ENCODE data around the gene DKC1.

The DKC1 gene

GRCh38 chrX:154793084-154793795 lies 30.6 kb downstream of the DKC1 start (continued):
- TF ChIP-seq, protein P1, sequence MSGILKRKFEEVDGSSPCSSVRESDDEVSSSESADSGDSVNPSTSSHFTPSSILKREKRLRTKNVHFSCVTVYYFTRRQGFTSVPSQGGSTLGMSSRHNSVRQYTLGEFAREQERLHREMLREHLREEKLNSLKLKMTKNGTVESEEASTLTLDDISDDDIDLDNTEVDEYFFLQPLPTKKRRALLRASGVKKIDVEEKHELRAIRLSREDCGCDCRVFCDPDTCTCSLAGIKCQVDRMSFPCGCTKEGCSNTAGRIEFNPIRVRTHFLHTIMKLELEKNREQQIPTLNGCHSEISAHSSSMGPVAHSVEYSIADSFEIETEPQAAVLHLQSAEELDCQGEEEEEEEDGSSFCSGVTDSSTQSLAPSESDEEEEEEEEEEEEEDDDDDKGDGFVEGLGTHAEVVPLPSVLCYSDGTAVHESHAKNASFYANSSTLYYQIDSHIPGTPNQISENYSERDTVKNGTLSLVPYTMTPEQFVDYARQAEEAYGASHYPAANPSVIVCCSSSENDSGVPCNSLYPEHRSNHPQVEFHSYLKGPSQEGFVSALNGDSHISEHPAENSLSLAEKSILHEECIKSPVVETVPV (CRISPR knock-in tag; IDR thresholded peaks at IDR 0.05), result no peak
- TF ChIP-seq TOX (CRISPR knock-in tag; IDR thresholded peaks at IDR 0.05; ENCODE audit: borderline replicate concordance) (no peak), ARNTL (CRISPR knock-in tag; IDR thresholded peaks at IDR 0.05; ENCODE audit: borderline replicate concordance, low read depth) (no peak), RARB (CRISPR knock-in tag; IDR thresholded peaks at IDR 0.05) (no peak)
- TF ChIP-seq, protein P2, sequence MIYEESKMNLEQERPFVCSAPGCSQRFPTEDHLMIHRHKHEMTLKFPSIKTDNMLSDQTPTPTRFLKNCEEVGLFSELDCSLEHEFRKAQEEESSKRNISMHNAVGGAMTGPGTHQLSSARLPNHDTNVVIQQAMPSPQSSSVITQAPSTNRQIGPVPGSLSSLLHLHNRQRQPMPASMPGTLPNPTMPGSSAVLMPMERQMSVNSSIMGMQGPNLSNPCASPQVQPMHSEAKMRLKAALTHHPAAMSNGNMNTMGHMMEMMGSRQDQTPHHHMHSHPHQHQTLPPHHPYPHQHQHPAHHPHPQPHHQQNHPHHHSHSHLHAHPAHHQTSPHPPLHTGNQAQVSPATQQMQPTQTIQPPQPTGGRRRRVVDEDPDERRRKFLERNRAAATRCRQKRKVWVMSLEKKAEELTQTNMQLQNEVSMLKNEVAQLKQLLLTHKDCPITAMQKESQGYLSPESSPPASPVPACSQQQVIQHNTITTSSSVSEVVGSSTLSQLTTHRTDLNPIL (CRISPR knock-in tag; IDR thresholded peaks at IDR 0.05; ENCODE audit: low read depth), result no peak

DNA sequence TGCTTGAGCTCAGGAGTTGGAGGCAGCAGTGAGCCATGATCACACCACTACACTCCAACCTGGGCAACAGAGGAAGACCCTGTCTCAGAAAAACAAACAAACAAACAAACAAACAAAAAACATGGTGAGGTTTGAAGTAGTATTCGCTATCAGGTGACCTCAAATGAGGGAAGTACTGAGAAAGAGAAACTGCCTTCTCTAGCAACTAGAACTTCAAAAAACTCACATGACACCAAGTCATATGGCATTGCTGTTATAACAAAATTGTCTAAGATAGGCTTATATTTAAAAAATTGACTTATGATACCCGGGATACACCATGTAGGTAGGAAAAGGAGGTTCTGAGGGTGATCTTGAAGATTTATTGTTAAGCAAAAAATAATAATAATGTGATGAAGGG lies 32.4 kb downstream of the DKC1 start:
- ATAC-seq, result no peak
- TF ChIP-seq OSR1 (CRISPR knock-in tag; IDR thresholded peaks at IDR 0.05) (no peak), ZC3H10 (CRISPR knock-in tag; IDR thresholded peaks at IDR 0.05) (no peak), ZFP3 (CRISPR knock-in tag; IDR thresholded peaks at IDR 0.05) (no peak), ARNTL (CRISPR knock-in tag; IDR thresholded peaks at IDR 0.05; ENCODE audit: borderline replicate concordance, low read depth) (no peak), TCF4 (CRISPR knock-in tag; IDR thresholded peaks at IDR 0.05; ENCODE audit: borderline replicate concordance) (no peak), RARB (CRISPR knock-in tag; IDR thresholded peaks at IDR 0.05) (no peak), TSHZ2 (CRISPR knock-in tag; IDR thresholded peaks at IDR 0.05) (no peak), ZNF70 (CRISPR knock-in tag; IDR thresholded peaks at IDR 0.05) (no peak), TOX (CRISPR knock-in tag; IDR thresholded peaks at IDR 0.05; ENCODE audit: borderline replicate concordance) (no peak), ZFP30 (CRISPR knock-in tag; IDR thresholded peaks at IDR 0.05) (no peak), ZNF8 (CRISPR knock-in tag; IDR thresholded peaks at IDR 0.05) (no peak), PPARA (CRISPR knock-in tag; IDR thresholded peaks at IDR 0.05; ENCODE audit: borderline replicate concordance) (no peak), SNAI2 (CRISPR knock-in tag; IDR thresholded peaks at IDR 0.05) (no peak), GLIS3 (CRISPR knock-in tag; IDR thresholded peaks at IDR 0.05) (no peak), ESRRG (CRISPR knock-in tag; IDR thresholded peaks at IDR 0.05) (no peak)
- TF ChIP-seq, protein P3, sequence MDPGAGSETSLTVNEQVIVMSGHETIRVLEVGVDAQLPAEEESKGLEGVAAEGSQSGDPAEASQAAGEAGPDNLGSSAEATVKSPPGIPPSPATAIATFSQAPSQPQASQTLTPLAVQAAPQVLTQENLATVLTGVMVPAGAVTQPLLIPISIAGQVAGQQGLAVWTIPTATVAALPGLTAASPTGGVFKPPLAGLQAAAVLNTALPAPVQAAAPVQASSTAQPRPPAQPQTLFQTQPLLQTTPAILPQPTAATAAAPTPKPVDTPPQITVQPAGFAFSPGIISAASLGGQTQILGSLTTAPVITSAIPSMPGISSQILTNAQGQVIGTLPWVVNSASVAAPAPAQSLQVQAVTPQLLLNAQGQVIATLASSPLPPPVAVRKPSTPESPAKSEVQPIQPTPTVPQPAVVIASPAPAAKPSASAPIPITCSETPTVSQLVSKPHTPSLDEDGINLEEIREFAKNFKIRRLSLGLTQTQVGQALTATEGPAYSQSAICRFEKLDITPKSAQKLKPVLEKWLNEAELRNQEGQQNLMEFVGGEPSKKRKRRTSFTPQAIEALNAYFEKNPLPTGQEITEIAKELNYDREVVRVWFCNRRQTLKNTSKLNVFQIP (CRISPR knock-in tag; IDR thresholded peaks at IDR 0.05; ENCODE audit: borderline replicate concordance, low read depth), result no peak
- TF ChIP-seq, protein P4, sequence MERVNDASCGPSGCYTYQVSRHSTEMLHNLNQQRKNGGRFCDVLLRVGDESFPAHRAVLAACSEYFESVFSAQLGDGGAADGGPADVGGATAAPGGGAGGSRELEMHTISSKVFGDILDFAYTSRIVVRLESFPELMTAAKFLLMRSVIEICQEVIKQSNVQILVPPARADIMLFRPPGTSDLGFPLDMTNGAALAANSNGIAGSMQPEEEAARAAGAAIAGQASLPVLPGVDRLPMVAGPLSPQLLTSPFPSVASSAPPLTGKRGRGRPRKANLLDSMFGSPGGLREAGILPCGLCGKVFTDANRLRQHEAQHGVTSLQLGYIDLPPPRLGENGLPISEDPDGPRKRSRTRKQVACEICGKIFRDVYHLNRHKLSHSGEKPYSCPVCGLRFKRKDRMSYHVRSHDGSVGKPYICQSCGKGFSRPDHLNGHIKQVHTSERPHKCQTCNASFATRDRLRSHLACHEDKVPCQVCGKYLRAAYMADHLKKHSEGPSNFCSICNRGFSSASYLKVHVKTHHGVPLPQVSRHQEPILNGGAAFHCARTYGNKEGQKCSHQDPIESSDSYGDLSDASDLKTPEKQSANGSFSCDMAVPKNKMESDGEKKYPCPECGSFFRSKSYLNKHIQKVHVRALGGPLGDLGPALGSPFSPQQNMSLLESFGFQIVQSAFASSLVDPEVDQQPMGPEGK (CRISPR knock-in tag; IDR thresholded peaks at IDR 0.05; ENCODE audit: borderline replicate concordance), result no peak
- TF ChIP-seq, protein P2 (CRISPR knock-in tag; IDR thresholded peaks at IDR 0.05; ENCODE audit: low read depth), result no peak
